Stimulated activated CD4-positive, alpha-beta T cell treated with anti-CD3 and anti-CD28 coated beads, Interleukin-4, amount 100 ng/mL, for 48 hours (primary cell): ENCODE data around the gene CNTN1.
"Not testable (repeated sequence)": the region's sequence is repeated elsewhere in the genome, so short reads cannot be mapped to it uniquely, and the experiment has no call there.

Source experiments
- DNase-seq, 2 donors: peaks; one replicate each; pipeline ENCODE4 v3.0.0-alpha.2; 2020; ENCODE audit warnings: low read depth in 2 of 2

CNTN1 gene

DNA sequence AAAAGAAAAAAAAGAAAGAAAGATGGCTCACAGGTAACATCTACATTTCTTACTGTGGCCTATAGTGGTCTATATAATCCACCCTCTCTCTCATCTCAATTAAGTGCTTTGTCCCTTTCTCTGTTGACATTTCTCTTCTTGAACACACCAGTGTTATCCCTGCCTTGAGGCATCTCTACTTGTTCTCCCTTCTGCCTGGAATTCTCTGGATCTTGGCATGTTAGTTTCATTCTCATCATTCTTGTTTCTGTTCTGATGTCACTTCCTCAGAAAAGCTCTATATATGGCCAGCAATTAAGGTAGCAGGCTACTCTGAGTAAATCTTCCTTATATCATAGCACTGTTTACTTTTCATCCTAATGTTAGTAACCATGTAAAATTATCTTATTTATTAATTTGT, 340.1 kb downstream of the CNTN1 start:
- no peak for DNase-seq

DNA sequence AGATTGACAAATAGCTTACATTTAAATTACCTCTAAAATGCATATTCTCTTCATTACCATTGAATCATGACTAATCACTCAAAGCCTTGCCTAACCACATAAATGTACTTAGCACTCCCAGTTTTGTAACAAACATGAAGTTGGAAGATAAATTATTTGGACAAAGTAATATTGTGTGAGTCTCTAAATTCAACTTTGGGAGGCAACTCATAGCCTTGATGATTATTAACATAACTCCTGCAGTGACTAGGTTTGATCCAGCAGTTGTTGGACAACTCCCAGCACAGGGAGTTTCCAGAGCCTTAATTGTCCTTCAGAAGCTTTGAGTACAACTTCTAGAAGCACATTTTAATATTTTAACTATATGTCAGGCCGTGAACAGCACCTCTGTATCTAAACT, 342.4 kb downstream of the CNTN1 start:
- no peak for DNase-seq

DNA sequence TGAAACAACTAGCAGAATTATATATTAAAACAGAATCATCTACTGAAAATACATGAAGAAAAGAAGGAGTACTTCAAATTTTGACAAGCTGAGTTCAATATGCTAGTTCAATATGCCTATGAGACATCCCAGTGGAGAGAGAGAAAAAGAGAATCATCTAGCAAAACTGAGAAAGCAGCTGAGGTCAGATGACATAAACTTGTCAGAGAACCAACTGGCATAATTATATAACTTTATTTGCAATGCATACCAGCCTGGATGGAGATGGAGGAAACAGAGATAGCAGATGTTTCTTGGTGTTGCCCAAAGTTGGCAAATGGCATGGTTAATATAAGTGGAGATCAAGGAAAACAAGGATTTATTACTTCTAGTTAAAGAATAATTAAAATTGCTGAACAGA, 347.2 kb downstream of the CNTN1 start:
- no peak for DNase-seq

DNA sequence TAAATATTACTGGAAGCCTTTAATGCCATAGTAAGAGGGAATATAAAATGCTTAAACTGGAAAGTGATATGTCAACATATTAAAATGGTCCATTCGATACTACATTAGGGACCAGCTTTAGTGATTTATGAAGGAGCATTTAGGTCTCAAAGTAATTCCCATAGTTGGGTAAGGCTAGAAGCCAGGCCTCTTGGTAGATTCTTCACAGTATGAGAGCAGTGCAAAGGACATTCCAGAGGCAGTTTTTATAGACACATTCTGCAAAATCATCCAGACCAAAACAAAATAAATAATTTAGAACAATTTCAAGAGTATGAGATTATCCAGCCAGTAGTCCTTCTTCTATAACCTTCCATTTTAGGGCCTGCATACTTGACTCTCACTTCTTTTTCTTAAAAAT, 353.3 kb downstream of the CNTN1 start:
- DNase-seq: no peak

DNA sequence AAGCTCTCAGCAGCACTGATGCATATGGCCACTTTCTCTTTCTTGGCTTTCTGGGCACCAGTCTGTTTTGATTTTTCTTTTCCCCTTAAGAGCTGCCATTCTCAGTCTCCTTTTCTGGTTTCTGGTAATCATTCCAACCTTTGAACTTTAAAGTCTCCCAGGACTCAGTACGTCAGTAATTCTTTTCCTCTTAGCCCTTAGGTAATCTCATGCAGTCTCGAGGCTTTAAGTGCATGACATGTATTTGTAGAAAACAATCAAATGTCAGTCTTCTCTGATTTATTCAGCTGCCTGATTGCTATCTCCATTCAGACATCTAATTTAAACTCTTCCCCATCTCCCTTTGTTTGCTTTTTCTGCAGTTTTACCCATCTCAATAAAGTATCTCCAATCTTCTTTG, 356.8 kb downstream of the CNTN1 start:
- no peak for DNase-seq

DNA sequence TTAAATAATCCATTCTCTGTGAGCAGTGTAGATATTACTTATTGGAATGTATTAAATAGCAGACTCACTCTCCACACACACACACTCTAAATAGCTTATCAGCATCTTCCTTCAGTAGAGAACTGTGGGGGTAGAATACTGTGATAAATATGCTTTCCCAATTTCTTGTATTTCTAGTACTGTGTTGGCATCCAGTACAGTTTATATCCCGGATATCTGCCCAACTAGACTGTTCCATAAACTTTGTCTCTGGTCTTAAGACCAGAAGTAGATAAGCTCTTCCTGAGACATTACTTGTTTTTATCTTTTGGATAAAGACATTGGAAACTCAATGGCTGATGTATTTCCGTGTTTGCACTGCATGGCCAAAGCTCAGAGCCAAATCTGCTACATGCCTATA, 359.7 kb downstream of the CNTN1 start:
- DNase-seq: no peak

DNA sequence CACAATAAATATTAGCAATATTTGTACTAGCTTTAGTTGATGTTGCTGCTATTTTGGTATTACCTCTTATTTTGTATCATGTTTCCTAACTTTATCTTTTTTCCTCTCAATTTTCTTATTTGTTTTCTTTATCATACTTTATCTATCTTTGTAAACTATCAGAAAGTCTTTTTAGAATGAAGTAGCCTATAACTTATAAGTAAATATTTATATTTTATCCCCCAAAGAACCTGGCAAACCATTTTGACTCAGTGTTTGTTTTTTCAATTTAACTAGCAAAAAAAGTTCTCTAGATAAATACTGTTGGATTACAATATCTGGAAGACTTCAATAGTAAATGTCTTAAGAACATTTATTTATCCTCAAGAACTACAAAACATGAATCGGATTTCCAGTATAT, 360.2 kb downstream of the CNTN1 start:
- DNase-seq: no peak

DNA sequence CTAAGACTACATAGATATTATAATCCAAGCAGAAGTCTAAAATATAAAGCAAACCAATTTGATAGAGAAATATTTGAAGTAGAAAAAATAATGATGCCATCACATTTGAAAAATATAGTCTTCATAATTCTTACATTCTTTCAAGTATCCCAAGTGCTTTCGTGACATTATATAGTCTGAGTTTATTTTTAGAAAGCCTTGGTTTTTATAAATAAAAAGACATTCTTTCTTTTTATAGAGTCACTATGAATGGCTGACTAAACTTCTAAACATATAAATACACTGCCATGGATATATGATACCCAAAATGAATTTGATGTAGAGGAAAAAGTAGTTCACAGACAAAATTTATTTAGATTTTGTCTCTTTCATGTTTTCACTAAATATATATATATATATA, 360.8 kb downstream of the CNTN1 start:
- no peak for DNase-seq

DNA sequence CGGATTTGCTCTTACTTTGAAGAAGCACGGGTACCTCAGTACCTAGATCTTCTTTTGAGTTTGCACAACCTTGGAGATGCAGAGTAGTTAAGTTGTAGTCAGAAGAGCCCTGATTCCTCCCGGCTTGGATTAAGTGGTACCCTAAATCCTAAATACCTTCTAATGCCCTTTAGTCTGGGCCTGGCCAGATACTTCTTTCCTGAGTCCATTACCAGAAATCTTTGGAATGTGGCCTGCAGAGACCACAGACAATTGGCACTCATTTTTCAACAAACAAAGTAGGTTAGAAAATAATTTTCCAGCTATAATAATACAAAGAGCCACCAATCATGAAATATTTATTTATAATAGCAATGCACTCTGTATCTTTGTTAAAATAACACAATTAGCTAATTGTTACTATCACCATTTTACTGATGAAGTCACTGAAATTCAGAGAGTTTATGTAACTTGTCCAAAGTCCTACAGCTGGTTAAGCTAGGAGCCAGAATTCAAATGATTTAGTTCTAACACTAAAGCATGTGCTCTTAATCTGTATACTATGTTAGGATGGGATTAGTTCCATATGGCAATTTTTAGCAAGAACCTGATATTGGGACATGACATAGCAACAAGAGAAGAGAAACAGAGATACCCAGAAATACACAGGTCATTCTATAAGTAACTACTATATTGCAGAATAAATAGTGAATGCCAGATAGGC, 363.8 kb downstream of the CNTN1 start:
- no peak for DNase-seq

DNA sequence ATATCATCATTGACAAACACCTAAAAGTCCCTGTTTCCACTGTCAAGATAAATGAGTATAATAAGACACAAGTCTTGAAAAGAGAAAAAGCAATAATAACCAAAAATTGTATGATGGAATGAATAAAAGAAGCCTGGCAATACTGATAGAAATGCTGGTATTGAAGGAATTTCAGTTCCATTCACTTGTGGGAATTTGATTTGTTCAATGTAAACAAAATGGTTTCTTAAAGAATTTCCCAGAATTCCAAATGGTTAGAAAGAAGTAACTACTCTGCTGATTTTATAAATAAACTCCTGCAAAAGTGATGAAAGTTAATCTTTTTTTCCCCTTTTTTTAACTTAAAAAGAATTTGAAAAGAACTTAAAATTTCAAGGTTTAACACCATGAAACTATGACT, 366.0 kb downstream of the CNTN1 start:
- no peak for DNase-seq

DNA sequence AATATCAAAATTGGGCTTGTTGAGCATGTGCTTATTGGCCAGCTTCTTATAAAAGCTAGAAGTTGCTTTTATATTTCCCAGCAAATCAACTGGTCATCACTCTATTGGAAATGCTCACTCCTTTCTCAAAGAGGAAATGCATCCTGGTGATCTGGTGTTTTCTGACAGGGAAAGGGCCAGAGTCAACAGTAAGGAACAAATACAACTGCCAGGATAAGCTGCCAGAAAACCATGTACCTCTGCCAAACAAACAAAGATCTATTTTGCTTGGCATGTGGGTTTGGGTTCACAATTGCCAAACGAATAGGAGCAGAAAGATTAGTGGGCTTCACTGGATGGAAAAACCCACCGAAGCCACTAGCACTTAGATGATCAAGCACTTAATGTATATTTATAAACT, 369.0 kb downstream of the CNTN1 start:
- DNase-seq: no peak

DNA sequence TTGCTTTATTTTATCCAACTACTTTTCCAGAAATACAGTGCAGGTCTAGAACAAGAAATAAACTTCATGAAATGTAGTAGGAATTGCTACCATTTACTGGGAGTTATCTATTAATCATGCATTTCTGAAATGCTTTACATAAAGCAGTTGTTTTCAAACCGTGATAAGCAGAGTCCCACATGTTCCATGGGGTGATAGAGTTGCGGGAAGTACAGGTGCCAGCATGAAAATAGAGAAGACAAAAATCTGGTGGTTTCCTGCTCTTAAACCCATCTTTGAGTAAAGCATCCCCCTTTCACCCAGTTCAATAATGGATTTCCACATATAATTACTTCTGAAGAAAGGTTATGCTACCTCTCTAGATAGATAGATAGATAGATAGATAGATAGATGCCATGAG, 372.2 kb downstream of the CNTN1 start:
- no peak for DNase-seq

DNA sequence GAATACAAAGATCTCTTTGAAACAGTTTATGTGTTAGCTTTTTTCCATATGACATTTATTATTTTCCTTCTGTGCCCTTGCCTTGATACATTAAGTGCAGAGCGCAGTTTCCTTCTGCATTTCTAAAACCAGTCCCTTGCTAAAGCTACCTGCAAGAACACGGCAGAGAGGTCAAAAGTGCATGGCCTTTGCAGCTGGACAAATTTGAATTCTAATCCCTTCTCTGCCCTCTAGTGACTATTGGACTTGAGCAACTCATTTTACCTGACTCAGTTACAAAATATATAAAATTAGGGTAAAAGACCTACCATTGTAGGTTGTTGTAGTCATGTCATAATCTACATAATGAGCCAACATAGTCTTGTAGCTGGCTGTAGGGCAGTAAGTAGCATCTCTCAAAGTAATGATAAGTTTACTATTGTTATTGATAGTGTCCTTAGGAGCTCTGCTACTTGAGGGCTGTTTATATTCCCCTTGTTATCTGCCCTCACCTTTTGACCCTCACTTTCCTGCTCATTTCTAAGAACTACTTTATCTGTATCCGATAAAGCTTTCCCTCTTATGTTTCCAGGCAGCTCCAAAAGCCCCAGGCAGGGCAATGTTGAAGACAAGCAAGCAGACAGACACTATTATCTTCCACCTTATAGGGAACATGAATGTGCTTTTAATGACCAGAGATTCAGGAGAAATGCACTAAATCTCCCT, 375.9 kb downstream of the CNTN1 start:
- no peak for DNase-seq

DNA sequence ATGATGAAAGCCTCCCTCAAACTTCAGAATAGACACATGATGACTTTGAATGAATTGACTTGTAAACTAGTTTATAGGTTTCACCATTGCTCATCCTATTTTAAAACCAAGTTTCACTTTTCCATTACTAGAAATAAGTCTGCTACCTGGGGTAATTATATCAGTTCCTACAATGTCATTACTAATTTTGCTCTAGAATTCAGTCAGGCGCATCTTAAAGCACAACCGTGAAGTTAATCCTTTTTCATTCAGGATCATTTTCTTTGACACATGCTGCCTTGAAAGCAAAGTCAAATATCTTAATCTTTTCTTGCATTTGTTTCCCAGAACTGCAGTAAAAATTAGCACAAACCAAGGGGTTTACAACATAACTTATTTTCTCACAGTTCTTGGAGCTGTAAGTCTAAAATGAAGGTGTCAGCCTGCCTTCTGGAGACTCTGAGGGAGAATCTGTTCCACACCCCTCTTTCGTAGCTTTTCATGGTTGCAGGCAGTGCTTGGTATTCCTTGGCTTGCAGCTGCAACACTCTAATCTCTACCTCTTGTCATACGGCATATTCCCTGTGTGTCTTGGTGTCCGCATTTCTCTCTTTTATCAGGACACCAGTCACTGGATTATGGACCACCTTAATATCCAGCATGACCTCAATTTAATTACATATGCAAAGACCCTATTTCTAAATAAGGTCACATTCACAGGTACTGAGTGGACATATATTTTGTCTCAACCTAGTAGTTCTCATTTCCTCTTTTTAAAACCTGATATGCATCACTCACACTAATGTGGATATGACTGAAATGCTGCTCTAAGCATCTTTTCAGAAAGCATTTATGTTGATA, 381.6 kb downstream of the CNTN1 start:
- no peak for DNase-seq

DNA sequence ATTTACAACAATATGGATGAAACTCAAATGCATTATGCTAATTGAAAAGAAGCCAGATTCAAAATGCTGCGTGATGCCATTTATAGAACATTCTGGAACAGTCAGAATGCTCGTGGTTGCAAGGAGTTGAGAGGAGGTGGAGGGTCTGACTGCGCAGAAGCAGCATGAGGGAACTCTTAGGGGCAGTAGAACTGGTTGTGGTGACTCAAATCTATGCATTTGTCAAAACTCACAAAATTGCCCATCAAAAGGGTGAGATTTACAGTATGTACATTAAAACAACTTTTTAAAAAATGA, 382.2 kb downstream of the CNTN1 start:
- DNase-seq: no peak

DNA sequence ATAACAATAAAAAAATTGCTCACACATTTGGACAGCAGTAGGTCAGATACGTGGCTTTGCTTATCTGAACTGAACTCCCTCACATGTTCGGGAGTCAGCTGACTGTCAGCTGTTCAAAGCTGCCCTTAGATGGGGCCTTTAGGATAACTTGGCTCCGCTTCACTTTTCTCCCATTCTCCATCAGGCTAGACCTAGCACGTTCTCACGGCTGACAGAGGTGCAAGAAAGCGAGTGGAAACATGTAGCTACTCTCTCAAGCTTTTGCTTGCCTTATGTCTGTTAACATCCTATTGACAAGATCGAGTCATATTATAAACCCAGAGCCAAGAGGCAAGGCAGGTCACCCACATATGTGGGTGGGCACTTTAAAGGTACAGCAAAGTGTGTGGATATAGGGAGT, 383.9 kb downstream of the CNTN1 start:
- DNase-seq: no peak

DNA sequence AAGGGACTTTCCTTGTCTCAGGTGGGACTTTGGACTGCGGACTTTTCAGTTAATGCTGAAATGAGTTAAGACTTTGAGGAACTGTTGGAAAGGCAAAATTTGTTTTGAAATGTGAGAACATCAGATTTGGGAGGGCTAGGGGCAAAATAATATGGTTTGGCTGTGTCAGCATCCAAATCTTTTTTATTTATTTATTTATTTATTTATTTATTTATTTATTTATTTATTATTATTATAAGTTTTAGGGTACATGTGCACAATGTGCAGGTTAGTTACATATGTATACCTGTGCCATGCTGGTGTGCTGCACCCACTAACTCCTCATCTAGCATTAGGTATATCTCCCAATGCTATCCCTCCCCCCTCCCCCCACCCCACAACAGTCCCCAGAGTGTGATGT, 389.0 kb downstream of the CNTN1 start:
- not testable (repeated sequence) for DNase-seq

DNA sequence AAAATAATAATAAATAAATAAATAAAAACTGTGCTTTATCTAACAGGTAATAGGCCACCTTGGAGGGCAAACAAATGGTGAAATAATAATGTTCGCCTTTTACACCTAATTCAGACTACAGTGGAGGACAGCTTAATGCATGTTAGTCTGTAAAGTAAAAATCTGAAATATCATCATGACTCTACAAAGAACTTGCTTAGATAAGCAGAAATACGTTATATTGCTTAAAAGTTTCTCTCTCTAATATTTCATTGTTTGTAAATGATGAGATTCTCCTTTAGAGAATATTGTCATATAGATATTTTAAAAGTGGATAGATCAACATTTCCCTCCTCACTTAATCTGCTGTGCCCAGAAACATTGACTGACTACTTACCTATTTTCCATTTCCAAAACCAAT, 397.2 kb downstream of the CNTN1 start:
- DNase-seq: no peak

DNA sequence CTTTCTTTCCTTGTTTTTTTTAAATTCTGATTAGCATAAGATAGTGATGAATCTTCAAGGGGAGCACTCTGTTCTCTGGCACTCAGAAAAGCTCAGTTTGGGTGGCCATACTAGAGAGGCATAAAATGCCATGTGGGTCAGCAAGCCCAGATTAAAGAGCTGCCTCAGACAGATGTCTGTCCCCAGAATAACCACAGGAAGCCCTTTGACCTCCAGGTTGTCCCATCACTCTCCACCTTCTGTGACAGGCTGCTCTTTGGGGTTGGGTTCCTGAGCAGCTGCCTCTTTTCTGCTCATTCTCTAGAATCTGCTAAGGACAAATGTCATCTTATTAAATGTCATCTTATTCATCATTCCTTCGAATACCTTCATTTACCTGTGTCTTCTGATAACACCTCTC, 399.9 kb downstream of the CNTN1 start:
- no peak for DNase-seq

DNA sequence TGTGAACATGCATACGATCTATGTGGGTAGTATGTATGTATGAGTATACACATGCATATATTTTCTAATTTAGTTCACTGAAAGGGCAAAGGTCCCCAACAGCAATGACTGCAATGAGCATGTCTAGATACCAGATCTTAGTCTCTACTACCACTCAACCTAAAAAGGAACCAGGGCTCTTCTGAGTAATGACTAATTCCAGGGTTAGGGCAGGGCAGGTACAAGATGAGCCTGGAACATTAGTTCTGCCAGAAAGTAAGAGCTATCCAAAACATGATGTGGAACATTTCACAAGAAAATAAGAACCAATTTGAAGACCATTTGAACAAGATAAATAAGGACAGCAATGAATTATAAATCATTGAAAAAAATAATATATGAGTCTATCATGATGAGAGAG, 404.6 kb downstream of the CNTN1 start:
- no peak for DNase-seq

DNA sequence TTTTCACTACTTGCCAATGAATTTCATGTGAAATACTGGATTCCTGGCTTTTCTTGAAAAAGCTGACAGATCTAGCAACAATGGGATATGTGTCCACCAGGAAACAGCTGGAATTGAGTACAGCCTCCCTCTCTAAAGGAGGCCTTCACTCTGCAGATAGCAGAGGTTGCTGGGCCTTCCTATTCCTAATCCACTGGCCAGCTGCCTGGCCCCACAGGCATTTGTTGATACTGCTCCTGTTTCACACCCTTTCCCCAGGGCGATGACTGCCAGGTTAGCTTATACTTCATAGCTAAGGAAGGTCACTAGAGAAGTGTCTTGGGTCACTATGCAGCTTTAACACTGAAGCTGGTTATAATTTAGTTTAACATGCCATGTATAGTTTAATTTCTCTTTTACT, 408.3 kb downstream of the CNTN1 start:
- no peak for DNase-seq

DNA sequence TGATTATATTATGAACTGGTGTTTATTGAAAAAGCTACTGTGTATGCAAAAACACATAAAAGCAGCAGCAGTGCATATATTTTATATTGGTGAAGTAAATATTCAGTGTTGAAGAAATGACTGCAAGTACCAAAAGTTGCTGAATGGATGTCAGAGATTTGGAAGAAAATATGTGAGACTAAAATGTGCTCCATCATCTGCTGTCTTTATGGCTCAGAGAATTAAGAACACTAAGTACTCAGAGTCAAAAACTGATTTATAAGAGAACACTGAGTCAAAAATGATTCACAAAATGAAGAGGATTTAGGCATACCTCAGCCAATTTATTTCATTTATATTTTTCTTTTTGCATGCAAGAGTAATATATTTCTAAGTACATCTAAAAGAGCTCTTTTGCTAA, 409.6 kb downstream of the CNTN1 start:
- no peak for DNase-seq

DNA sequence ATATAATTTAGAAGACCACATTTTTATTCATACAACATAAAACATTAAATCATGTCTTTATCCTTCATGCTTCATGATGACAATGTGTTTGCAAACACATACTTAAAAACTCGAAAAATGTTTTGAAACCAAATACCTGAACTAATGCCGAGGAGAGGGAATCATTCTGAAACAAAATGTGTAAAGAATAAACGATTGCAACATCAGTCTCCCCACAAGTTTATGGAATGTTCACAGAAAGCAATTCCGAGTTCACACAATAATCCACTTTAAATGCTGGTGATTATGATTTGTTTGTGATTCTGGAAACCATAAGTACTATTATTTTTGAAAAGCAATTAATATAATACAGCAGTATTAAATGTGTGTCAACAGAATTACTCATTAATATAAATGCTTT, 411.4 kb downstream of the CNTN1 start:
- DNase-seq: no peak
